Measurements from ENCODE around the gene KRT32. TPM values are rescaled to one million over a fixed set of nuclear protein-coding genes. Genes with fewer than 3 reads are reported as not detected.

KRT32 gene
- total RNA-seq, 1 donor: not detected

DNA sequence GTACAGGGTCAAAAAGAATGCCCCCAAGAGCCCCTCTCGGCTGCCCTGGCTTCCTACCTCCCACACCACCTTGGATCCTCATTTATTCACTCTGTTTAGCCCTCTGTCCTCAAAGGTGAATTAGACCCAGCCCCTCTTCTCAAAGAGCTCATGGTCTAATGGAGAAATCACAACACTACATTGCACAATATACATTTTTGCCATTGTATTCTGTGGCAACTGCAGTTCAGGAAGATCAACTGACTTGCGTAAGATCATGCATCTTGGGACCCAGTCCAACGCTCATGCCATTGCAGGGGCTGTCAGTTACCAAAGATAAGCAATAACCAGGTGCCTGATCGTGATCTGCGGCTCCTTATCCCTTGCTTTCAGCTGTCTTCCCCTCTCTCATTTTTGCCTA is 27.8 kb downstream of the KRT32 start:
- Histone ChIP-seq H4K20me1 (ENCODE audit: insufficient read depth, low read length) (no peaks in the 10 kb centered on the region), H3K27me3 (ENCODE audit: insufficient read depth, low read length) (no peaks in the 10 kb centered on the region), H3K79me2 (ENCODE audit: insufficient read depth, low read length) (no peaks in the 10 kb centered on the region), H3K9me3 (ENCODE audit: low read depth, low read length) (no peaks in the 10 kb centered on the region), H3K4me2 (ENCODE audit: insufficient read depth, low read length) (no peak overlapping the region), H3K36me3 (ENCODE audit: insufficient read depth, low read length) (no peaks in the 10 kb centered on the region), H2AFZ (ENCODE audit: low read length) (no peak overlapping the region), H3K4me1 (ENCODE audit: insufficient read depth, low read length) (peaks cover 14% of the 10 kb centered on the region), H3K27ac (ENCODE audit: low read depth, low read length) (no peak overlapping the region), H3K4me3 (ENCODE audit: insufficient read depth, low read length) (no peak overlapping the region)
- DNase-seq (ENCODE audit: insufficient read length, low spot score, missing footprints): no peak
- TF ChIP-seq, protein P1, sequence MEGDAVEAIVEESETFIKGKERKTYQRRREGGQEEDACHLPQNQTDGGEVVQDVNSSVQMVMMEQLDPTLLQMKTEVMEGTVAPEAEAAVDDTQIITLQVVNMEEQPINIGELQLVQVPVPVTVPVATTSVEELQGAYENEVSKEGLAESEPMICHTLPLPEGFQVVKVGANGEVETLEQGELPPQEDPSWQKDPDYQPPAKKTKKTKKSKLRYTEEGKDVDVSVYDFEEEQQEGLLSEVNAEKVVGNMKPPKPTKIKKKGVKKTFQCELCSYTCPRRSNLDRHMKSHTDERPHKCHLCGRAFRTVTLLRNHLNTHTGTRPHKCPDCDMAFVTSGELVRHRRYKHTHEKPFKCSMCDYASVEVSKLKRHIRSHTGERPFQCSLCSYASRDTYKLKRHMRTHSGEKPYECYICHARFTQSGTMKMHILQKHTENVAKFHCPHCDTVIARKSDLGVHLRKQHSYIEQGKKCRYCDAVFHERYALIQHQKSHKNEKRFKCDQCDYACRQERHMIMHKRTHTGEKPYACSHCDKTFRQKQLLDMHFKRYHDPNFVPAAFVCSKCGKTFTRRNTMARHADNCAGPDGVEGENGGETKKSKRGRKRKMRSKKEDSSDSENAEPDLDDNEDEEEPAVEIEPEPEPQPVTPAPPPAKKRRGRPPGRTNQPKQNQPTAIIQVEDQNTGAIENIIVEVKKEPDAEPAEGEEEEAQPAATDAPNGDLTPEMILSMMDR (IDR thresholded peaks at IDR 0.05; ENCODE audit: extremely low read depth, low read depth, low read length): no peak

DNA sequence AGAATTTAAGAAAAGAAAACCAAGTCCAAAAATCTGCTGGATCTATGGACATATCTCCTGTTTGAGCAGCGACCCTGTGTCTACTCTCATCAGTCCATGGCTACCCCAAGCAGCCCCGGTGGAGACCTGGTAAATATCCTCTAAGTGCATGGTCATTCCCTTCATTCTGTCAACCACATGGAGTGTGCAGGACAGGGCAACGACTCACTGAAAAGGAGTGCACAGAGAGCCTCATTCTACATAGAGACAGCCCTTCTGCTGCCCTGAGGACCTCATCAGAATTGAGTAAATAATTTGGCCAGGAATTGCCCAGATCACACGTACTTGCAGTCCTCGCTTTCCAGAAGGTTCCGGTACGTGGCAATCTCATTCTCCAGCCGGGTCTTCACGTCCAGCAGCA is 29.4 kb downstream of the KRT32 start:
- Histone ChIP-seq H3K27me3 (ENCODE audit: insufficient read depth, low read length) (no peaks in the 10 kb centered on the region), H3K9me3 (ENCODE audit: low read depth, low read length) (no peaks in the 10 kb centered on the region), H4K20me1 (ENCODE audit: insufficient read depth, low read length) (no peaks in the 10 kb centered on the region), H3K4me2 (ENCODE audit: insufficient read depth, low read length) (no peak overlapping the region), H3K4me3 (ENCODE audit: insufficient read depth, low read length) (no peak overlapping the region), H3K36me3 (ENCODE audit: insufficient read depth, low read length) (no peaks in the 10 kb centered on the region), H3K79me2 (ENCODE audit: insufficient read depth, low read length) (no peaks in the 10 kb centered on the region), H3K27ac (ENCODE audit: low read depth, low read length) (no peak overlapping the region), H3K4me1 (ENCODE audit: insufficient read depth, low read length) (peaks cover 5% of the 10 kb centered on the region), H2AFZ (ENCODE audit: low read length) (no peak overlapping the region)
- DNase-seq (ENCODE audit: insufficient read length, low spot score, missing footprints): no peak
- TF ChIP-seq, protein P1 (IDR thresholded peaks at IDR 0.05; ENCODE audit: extremely low read depth, low read depth, low read length): no peak

DNA sequence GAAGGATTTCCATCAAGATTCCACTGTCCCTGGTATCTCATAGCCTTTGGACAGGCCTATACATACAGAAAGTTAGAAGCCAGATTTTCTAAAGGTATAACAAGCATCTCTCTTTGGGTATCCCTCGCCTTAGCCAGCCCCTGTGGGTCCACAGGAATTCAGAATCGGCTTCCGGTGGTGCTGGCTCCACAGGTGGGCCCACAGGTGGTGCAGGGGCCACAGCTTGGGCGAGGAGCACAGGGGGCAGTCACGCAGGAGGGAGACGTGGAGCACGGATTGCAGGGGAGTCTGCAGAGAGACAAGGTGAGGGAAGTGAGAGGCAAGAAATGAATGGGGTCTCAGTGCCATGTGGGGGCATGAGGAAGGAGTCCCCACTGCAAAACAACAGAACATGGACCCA is 29.9 kb downstream of the KRT32 start:
- Histone ChIP-seq H3K9me3 (ENCODE audit: low read depth, low read length) (no peaks in the 10 kb centered on the region), H3K4me1 (ENCODE audit: insufficient read depth, low read length) (no peaks in the 10 kb centered on the region), H2AFZ (ENCODE audit: low read length) (no peak overlapping the region), H3K27ac (ENCODE audit: low read depth, low read length) (no peak overlapping the region), H3K27me3 (ENCODE audit: insufficient read depth, low read length) (no peaks in the 10 kb centered on the region), H3K79me2 (ENCODE audit: insufficient read depth, low read length) (no peaks in the 10 kb centered on the region), H4K20me1 (ENCODE audit: insufficient read depth, low read length) (no peaks in the 10 kb centered on the region), H3K4me3 (ENCODE audit: insufficient read depth, low read length) (no peak overlapping the region), H3K36me3 (ENCODE audit: insufficient read depth, low read length) (no peaks in the 10 kb centered on the region), H3K4me2 (ENCODE audit: insufficient read depth, low read length) (no peak overlapping the region)
- TF ChIP-seq, protein P1 (IDR thresholded peaks at IDR 0.05; ENCODE audit: extremely low read depth, low read depth, low read length): no peak
- DNase-seq (ENCODE audit: insufficient read length, low spot score, missing footprints): no peak

DNA sequence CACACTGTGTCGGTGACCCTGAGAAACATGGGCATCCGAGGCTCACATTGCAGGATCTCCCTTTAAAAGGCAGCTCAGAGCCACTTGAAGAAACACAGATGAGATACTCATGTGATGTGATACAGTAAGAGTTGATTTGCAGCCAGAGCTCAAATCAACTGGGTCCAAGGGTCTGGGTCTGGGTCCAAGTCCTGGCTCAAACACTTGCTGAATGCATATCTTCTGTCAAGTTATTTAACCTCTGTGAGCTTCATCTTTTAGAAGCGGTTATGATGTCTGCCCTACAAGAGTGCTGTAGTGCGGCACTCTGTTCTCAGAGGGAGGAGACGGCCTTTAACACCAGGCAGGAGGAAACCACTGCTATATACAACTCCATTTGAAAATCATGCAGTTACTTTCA is 32.8 kb downstream of the KRT32 start:
- TF ChIP-seq, protein P1 (IDR thresholded peaks at IDR 0.05; ENCODE audit: extremely low read depth, low read depth, low read length): no peak
- Histone ChIP-seq H3K4me1 (ENCODE audit: insufficient read depth, low read length) (no peaks in the 10 kb centered on the region), H3K4me2 (ENCODE audit: insufficient read depth, low read length) (no peak overlapping the region), H2AFZ (ENCODE audit: low read length) (peak overlapping the region; percentile 2), H3K36me3 (ENCODE audit: insufficient read depth, low read length) (no peaks in the 10 kb centered on the region), H3K27ac (ENCODE audit: low read depth, low read length) (no peak overlapping the region), H4K20me1 (ENCODE audit: insufficient read depth, low read length) (no peaks in the 10 kb centered on the region), H3K9me3 (ENCODE audit: low read depth, low read length) (no peaks in the 10 kb centered on the region), H3K27me3 (ENCODE audit: insufficient read depth, low read length) (no peaks in the 10 kb centered on the region), H3K79me2 (ENCODE audit: insufficient read depth, low read length) (no peaks in the 10 kb centered on the region), H3K4me3 (ENCODE audit: insufficient read depth, low read length) (no peak overlapping the region)
- no peak for DNase-seq (ENCODE audit: insufficient read length, low spot score, missing footprints)

Measured in osteoblast (primary cell).